ENCODE measurements around the gene MYLIP.

The MYLIP gene

GRCh38 chr6:16128759-16129622 is at the start of gene MYLIP:
MYLIP (plus strand) TSS chr6:16129086; CDS start chr6:16129323, 237 bp downstream.
- peak; percentile 96 to 98 for DNase-seq (ENCODE audit: low read depth in 2 of 2)

GRCh38 chr6:16079354-16079753 is 49.5 kb upstream of the MYLIP start:
- no peak for DNase-seq (ENCODE audit: low read depth in 2 of 2)

GRCh38 chr6:16080204-16080603 is 48.7 kb upstream of the MYLIP start:
- DNase-seq (ENCODE audit: low read depth in 2 of 2): no peak

GRCh38 chr6:16081326-16081725 is 47.6 kb upstream of the MYLIP start:
- DNase-seq (ENCODE audit: low read depth in 2 of 2): no peak

GRCh38 chr6:16082361-16082760 is 46.5 kb upstream of the MYLIP start:
- no peak for DNase-seq (ENCODE audit: low read depth in 2 of 2)

GRCh38 chr6:16086965-16087364 is 41.9 kb upstream of the MYLIP start:
- no peak for DNase-seq (ENCODE audit: low read depth in 2 of 2)

- no peak for DNase-seq (ENCODE audit: low read depth in 2 of 2)
Observed at GRCh38 chr6:16087386-16087785, 41.5 kb upstream of the MYLIP start.

GRCh38 chr6:16088409-16088808 is 40.5 kb upstream of the MYLIP start:
- DNase-seq (ENCODE audit: low read depth in 2 of 2): no peak

GRCh38 chr6:16089232-16090062 is 39.4 kb upstream of the MYLIP start:
- DNase-seq (ENCODE audit: low read depth in 2 of 2): no peak

- DNase-seq (ENCODE audit: low read depth in 2 of 2): no peak
Observed at GRCh38 chr6:16090452-16090851, 38.4 kb upstream of the MYLIP start.

GRCh38 chr6:16090920-16091319 is 38.0 kb upstream of the MYLIP start:
- no peak for DNase-seq (ENCODE audit: low read depth in 2 of 2)

- no peak for DNase-seq (ENCODE audit: low read depth in 2 of 2)
Observed at GRCh38 chr6:16092140-16092539, 36.7 kb upstream of the MYLIP start.

- DNase-seq (ENCODE audit: low read depth in 2 of 2): no peak
Observed at GRCh38 chr6:16092990-16093389, 35.9 kb upstream of the MYLIP start.

GRCh38 chr6:16095180-16095579 is 33.7 kb upstream of the MYLIP start:
- no peak for DNase-seq (ENCODE audit: low read depth in 2 of 2)

- DNase-seq (ENCODE audit: low read depth in 2 of 2): no peak
Observed at GRCh38 chr6:16097382-16098171, 31.3 kb upstream of the MYLIP start.

- no peak for DNase-seq (ENCODE audit: low read depth in 2 of 2)
Observed at GRCh38 chr6:16098211-16098610, 30.7 kb upstream of the MYLIP start.

GRCh38 chr6:16102208-16102607 is 26.7 kb upstream of the MYLIP start:
- no peak for DNase-seq (ENCODE audit: low read depth in 2 of 2)

GRCh38 chr6:16103722-16104121 is 25.2 kb upstream of the MYLIP start:
- no peak for DNase-seq (ENCODE audit: low read depth in 2 of 2)

- DNase-seq (ENCODE audit: low read depth in 2 of 2): no peak
Observed at GRCh38 chr6:16104624-16105433, 24.1 kb upstream of the MYLIP start.

- no peak for DNase-seq (ENCODE audit: low read depth in 2 of 2)
Observed at GRCh38 chr6:16105854-16106253, 23.0 kb upstream of the MYLIP start.
